CD1c-positive myeloid dendritic cell (primary cell): ENCODE results near the gene PDHX.
"Not testable (repeated sequence)": the region's sequence is repeated elsewhere in the genome, so short reads cannot be mapped to it uniquely, and the experiment has no call there.

ENCODE experiments used
- DNase-seq: peaks from one replicate; pipeline ENCODE4 v3.0.0-alpha.2; 2016; ENCODE audit errors: extremely low spot score

The PDHX gene

DNA sequence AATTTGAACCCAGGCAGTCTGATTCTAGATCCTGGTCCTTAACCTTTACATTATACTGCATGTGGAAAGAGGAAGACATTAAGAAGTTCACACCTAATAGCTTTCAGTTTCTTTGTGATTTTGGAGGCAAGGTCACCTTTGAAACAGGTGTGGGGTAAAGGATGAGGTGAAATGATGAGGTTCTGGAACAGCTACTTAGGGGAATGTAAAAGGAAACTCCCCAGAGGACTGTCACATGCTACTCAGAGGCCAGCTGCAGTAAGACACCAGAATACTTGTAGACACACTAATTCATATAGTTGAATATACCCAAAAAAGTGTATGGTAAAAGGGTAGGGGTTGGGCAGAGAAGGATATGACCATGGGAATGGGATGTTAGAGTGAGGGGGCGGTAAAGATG lies 5.6 kb upstream of the PDHX start:
- DNase-seq, result no peak

DNA sequence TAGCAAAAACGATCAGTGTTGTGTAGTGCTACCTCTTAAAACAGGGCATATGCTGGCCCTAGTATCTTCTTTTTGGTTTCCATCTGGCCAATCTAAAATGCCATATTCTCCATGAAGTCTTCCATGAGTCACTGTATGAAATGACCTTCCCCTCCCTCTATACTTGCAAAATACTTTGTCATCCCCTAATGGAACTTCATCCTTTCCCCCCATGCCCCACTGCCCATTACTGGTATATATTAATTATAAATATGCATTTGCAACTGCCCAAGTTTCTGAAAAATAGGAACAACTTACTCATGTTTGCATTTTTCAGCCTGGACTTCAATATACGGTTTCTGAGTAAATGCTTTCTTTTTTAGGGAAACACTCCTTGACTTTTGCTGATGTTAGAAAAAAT lies 4.7 kb upstream of the PDHX start:
- DNase-seq, result no peak

DNA sequence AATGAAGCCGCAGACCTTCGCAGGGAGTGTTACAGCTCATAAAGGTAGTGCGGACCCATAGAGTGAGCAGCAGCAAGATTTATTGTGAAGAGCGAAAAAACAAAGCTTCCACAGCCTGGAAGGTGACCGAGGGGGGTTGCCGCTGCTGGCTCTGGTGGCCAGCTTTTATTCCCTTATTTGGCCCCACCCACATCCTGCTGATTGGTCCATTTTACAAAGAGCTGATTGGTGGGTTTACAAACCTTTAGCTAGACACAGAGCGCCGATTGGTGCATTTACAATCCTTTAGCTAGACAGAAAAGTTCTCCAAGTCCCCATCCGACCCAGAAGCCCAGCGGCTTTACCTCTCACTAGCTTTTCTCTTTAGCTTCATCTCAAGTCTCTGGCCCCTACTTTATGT lies 2.9 kb upstream of the PDHX start:
- not testable (repeated sequence) for DNase-seq

DNA sequence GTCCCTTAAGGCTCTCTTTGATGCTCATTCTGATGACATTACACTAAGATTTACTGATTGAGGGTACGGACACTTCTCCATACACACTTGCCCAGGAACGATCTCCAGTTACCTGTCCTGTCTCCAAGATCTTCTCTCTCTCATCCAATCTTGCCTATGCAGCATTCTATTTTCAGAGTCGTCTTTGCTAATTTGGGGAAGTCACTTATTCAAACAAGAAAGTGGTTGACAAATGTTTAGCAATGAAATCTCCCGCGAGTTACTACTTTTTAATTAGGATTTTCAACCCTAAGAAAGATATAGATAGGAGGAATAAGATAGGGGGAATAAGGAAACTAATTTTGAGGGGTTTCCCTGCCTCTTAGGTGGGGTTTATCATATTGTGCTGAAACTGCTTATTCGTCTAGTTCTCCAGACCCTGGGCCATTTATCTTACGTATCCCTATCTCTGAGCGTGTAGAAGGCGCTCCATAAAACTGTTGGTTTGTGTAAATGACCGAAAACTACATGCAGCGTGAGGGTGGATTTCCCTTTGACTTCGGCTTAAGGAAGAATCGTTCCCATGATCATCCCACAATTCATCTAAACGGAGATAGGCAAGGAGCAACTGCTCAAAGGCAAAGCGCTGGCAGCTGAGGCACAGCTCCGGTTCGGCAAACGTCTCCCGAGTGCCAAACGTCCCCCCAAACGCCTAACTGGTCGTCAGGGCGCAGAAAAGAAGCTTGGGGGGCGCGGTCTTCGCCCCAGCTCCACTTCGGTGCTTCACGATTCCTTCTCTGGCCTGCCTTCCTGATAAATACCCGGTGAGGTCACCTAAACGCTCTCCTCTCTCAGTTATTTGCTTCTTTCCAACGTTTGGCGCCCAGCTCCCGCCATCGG lies 1.0 kb upstream of the PDHX start:
- DNase-seq, result peak; percentile 38

DNA sequence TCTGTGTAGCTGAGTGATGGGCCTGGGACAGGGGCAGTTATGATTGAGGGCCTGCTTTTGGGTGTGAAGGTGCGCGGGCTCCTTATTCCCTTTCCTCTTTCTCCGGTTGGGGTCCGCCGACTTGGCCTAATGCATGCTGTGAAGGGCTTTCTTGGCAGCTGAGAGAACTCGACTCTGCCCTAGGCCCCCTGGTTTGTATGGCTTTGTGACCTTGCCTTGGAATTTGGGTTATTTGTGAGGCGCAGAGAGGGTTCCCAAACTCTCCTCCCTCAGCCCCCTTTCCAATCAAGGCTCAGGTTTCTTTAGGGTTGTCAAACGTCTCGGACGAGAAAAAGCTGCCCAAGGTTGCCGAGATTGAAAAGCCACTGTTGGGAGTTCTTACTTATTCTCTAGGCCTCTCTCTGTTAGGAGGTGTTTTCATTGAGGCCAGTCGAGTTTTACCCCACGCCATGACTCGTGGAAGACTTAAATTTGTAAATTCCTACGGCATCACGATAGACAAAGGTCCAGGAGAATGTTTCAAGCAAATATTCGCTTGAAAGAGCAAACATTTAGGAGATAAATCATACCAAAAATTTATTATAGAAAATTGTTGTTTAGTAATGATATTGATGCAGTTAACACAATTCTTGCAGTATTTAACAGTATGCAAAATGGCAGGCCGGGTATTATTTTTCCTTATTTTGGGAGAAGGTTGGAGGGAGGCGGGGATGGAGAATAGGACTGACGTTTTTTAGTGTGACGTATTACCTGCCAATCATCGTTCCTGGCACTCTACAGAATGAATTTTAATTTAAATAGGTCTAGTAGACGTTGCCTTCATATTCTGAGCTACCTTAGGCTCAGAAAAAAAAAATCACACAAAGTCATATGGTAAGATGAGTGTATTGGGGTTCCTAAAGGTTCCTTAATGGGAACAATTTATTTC lies 689 bp downstream of the PDHX start:
- no peak for DNase-seq

DNA sequence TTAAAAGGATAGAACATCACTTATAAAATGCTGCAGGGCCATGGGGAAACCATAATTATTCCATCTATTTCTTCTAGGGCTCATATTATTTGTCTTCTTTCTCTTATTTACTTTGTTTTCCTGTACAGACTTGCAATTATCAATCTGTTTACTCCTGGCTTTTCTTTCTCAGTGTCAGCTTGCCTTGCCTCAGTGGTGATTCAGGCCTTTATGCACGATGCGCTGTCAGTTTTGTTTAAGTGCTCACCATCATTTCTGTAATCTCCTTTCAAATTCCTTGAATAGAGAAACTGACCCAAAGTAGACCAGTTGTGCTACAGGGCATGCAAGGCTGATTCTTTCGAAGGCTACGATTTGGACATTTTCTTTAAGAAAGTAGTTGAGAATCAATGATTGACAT lies 4.7 kb downstream of the PDHX start:
- no peak for DNase-seq

DNA sequence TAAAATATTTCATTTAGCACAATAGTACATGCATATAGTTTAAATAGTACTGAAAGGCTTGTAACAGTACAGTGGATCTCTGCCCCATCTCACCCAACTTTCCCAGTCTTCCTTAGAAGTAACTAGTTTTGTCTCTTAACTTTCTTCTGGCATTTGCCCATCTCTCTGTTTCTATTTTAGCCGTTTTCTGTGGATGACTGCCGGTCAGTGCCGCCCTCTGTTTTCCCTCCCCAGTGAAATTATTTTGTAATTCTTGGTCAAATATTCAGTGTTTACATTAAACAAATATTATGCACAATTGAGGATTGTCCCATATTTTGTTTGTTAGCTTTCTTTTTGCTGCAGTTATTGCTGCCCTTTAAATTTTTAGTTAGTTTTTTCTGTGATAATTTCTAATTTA lies 8.3 kb downstream of the PDHX start:
- DNase-seq, result no peak

DNA sequence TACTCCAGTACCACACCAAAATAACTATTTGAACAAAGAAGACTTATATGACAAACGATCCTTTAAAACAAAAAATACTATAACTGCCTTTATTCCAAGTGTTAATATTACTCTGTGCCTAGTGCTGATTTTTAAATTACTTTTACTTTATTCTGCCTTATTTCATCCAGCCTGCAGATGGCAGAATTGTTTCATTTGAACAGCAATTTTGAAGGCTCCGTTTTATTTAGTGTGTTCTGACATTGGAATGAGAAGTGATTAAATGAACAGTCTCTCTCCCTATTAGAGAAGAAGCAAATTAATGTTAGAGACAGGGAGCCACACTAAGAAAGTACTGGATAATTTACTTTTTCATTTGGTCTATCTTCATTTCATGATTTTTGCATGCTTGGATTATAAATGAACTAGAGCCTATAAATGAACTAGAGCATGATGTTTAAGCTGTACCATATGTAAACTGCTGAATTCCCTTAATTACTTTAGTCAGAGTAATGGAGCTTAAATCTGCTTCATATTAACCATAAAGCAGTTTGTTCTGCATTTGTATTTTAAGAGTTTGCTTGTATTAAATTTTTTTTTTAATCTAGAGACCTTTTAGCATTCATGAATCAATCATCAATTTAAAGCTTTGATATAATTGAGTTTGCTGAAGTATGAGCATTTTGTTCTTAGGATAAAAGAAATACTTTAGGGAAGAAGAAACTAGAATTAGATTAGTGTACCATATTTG lies 9.8 kb downstream of the PDHX start:
- peak; percentile 78 for DNase-seq

DNA sequence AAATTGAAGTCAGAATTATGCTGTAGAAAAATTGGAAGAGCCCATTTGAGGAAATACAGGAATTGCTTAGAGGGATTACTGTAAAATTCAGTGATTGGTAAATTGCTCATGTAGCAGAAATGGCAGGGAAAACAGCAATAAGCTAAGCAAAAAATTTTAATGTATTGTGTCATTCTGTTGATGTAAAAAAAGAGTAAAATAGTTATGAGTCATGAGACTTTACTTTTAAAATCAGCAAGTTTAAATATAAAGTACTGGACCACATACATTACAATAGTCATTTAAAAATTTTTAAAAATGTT lies 10.4 kb downstream of the PDHX start:
- no peak for DNase-seq

DNA sequence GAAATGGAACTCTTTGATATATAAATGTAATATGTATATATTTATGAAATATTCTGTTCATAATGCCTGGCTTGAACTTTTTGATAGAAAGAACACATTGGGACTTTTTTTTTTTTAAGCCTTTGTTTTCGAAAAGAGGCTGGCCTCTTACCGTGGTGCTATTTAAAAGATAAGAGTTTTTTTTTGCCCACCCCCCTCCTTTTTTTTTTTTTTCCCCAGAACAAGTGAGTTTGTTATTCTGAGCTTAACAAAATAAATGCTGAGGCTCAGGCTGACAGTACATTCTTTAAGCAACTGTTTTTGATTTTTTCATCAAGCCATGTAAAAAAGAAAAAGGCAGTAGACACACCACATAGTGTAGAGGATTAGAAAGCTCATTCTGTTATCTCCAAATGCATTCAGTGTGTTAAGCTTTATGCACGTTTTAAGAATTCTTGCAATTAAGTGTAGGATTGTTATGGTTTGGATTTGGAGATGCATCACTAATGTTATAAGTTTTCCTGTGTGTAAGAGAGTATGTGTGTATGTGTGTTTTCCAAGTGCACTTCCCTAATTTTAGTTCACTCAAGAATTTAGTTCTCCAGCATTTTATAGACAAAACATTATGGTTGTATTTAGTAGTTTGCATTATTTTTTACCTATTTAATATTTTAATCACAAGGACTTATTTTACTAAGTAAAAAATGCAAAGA lies 12.0 kb downstream of the PDHX start:
- DNase-seq, result no peak

DNA sequence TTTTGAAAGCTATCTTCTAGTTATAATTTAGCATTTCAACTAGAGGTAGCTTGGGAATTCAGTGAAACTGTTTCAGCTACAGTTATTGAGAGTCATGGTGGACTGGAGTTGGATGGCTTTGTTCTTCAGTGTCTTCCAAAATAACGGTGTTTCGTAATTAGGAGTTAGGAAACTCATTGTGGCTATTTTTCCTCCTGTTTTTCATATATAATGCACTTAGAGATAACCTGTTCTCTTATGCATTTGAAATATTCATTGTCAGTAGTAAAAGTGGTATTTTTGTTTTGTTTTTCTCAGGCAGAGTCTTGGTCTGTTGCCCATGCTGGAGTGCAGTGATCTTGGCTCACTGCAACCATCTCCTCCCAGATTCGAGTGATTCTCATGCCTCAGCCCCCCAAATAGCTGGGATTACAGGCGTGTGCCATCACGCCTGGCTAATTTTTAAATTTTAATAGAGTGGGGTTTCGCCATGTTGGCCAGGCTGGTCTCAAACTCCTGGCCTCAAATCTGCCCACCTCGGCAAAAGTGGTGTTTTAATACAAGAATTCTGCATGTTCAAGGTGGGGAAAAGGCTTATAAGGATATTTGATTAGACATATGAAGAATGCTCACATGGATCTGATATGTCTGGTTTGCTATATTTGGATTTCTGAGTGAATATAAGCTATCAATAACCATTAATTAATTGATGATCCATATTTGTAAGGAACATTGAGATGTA lies 12.7 kb downstream of the PDHX start:
- DNase-seq, result no peak

DNA sequence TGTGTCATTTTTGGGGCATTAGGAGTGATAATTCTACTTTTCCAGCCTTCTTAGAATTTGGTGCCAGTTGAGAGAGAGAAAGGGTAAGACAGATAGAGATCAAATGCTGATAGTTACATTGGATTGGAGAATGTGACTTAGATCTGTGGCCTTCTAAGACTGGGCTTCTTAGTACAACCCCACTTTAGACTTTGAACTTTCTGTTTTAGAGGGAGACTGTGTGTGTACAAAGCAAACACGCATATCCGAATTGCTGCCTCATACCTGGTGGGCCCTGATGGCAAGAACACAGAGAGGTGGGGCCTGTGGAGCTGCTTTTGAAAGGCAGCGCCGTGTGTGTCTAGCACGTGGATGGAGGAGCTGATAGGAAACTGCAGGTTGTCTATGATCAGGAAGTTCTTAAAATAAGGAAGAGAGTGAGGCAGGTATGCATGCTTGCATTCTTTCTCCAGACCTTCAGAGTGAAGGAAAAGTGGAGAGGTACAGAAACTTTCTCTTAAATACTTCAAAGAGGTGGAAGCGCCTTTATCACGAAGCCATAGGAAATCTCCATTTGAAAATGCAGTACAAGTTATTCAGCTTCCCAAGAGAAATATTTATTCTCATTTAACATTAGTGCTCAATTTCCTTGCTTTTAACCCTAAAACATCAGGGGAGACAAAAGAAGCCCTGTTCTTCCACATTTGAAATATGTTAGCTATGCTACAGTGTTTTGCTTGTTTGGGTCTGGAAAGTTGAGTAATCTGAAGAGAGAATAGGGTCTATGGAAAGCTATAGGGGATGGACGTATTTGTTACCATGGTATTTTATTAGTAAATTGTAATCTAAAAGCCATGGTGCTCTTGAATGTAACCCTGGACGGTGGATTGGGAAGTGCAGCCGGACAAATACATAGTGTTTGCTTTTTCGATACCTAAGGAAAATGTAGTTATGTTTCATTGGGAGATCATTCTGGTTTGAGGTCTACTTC lies 13.7 kb downstream of the PDHX start:
- no peak for DNase-seq

DNA sequence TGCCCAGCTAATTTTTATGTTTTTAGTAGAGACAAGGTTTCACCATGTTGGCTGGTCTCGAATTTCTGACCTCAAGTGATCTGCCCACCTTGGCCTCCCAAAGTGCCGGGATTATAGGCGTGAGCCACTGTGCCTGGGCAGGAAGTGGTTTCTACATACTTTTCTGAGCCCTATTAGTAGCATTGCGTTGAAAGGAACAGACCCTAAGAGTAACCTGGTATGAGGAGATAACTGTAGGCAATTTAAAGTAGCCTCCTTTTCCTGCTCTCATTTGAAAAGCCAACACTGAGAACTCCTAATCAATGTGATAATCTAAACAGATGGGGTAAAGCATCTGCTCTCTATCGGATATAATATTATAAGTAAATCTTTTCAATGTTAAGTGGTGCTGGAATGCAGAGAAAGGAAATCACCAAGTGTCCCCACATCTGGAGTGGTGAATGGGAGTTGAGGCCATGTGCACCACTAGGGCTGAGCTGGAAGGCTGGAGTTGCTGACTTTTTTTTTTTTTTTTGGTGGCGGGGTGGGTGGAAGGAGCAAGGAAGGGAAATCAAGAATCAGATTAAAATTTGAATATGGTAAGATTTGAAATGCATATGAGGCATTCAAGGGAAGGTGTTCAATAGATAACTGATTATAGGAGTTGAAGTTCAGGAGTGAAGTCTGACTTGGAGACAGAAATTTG lies 20.7 kb downstream of the PDHX start:
- no peak for DNase-seq

DNA sequence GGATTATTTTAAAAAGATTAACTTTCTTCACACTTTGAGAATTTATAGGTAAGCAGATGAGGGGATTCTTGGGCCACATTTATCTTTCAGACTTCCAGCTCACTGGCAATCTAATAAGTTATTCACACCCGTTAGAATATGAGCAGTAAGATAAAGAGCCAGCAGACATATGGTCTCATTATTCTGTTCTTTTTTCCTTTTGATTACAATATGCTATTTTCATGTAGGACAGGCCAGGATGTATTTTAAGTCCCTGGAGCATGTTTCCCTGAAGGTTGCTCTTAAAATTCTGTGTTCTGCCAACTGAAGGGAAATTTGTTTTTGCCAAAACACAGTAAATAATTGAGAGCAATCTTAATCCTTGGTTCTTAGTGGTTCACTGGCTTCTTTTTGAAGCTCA lies 22.2 kb downstream of the PDHX start:
- no peak for DNase-seq

DNA sequence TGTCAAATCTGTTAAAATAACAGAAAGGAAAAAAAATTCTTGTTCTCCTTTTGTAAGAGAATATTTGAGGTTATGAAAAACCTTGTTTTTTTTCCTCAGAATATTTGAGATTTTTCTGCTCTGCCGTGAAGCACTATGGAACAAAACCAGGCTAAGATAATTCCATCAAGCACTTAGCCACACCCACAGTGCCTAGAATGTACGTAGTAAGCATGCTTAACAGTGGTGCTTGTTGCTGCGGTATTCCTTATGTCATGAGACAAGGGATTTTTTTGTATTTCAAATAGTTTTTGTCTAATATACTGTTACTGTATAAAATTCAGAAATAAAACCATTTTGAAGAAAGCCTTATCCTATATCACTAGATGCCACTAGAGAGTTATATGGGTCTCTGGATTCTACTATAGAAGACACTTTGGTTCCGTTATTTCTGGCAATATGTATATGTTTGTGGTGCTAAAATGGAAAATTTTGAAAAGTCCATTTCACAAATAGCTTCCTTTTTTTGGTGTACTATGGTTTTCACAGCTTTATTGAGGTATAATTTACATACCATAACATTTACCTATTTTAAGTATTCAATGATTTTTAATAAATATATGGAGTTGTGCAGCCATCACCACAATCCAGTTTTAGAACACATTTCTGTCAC lies 23.7 kb downstream of the PDHX start:
- DNase-seq, result no peak

DNA sequence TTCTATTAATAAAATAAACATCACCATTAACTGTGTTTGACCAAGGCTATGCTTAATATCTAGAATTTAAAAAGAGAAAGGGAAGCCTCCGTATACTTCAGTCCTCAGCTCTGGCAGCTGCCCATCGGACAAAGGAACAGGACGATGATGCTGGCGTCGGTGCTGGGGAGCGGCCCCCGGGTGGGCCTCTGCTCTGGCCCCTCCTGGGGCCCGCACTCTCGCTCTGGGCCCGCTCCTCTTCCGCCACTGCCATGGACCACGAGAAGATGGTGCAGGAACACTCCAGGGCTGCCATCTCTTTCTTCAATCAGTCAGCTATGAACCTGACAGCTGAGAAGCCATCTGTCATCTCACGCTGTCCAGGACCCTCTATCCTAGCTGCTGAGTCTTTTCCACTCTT lies 25.3 kb downstream of the PDHX start:
- DNase-seq, result no peak

DNA sequence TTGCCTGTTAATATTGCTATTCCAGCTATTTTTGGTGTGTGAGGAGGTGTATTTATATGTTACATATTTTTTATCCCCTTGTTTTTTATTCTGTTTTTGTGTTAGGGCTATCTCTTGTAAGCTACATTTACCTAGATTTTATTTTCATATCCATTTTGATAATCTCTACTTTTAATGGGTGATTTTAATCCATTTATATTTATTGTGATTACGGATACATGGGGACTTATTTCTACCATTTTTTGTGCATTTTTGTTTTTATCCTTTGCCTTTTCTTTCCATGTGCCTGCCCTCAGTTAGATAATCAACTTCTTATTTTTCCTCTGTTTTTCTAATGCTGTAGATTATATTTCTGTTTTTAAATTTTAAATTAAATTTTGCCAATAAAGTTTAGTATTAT lies 28.3 kb downstream of the PDHX start:
- no peak for DNase-seq

DNA sequence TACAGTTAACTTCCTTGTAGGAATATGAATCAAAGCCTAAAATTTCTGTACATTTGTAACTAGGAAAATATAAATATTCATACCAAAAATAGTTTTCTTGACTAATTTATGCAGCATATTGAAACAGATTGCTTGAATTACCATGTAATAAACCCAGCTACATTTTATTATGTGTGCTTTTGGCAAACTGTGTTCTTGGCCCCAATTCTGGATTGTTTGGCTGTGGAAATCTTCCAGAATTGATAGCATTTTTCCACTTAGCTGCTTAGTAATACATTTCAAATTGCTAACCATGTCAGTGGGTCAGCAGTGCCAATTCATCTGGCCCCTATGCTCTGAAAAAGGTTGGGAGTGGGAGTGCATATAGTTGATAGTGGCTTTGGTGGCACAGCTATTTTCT lies 32.3 kb downstream of the PDHX start:
- no peak for DNase-seq

DNA sequence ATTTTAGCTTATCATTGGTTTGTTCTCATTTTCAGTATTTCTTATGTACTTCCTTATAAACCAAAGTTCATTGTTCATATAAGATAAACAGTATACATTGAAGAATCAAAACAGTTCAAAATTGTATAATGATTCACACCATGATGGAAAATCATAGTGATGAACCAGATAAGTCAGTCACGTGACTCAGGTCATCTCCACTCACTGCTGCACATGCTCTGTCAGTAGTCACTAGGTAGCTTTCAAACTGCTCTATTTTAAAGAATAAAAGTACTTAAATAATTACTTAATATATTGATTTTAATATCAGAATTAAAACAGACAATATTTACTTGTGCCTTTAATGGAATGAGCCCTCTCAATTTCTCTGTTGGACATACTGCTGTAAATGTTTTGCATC lies 37.5 kb downstream of the PDHX start:
- no peak for DNase-seq
